ENCODE measurements around the gene SLC12A2.

- TF ChIP-seq POLR2A (IDR thresholded peaks at IDR 0.05) = no peak
- TF ChIP-seq CTCF (IDR thresholded peaks at IDR 0.05) = no peak
- no peak for TF ChIP-seq EP300 (IDR thresholded peaks at IDR 0.05)
Observed at GRCh38 chr5:128199611-128200010, 116.0 kb downstream of the SLC12A2 start.

Data from stomach (tissue), 4 donors.